ENCODE data around the gene TNS3. TPM values are rescaled to one million over a fixed set of nuclear protein-coding genes. Genes with fewer than 3 reads are reported as not detected.

The TNS3 gene
- total RNA-seq, 1 experiment from 2014 or later = 143 TPM

- CTCF ChIA-PET = interaction anchor here (0.6 kb wide), 1 partner anchor 18 kb away, joined by 3 read pairs; no protein-coding TSS in a partner anchor
- H3K27ac ChIP-seq = peak overlapping the region; percentile 87
- peak; percentile 64 to 97 for DNase-seq
- no peaks in the 10 kb centered on the region for H3K9me2 ChIP-seq (ENCODE audit: insufficient read depth)
- intact Hi-C loops (cut with micrococcal nuclease; ENCODE audit: unreplicated experiment) = loop anchor here (5.0 to 10.0 kb wide), 2 partner anchors 129 to 212 kb away; no protein-coding TSS in a partner anchor
- H3F3A ChIP-seq (ENCODE audit: insufficient read depth, low read depth) = peaks cover 60% of the 10 kb centered on the region
- H3K9me3 ChIP-seq (ENCODE audit: insufficient read depth, low read depth) = no peaks in the 10 kb centered on the region
- no TSS peak for BruUV-seq (replicated peaks)
- no peaks in the 10 kb centered on the region for H4K20me1 ChIP-seq (ENCODE audit: insufficient read depth)
- H3K79me2 ChIP-seq (ENCODE audit: low read depth) = peaks cover 92% of the 10 kb centered on the region
- peaks cover 71% of the 10 kb centered on the region for H3K4me1 ChIP-seq (replicated peaks; ENCODE audit: insufficient read depth)
- no peak for TF ChIP-seq CTCF (conservative IDR thresholded peaks at IDR 0.05)
- no peak for TF ChIP-seq EZH2 (IDR thresholded peaks at IDR 0.05; ENCODE audit: low read depth)
- H2AFZ ChIP-seq = no peak overlapping the region
- no peaks in the 10 kb centered on the region for H3K27me3 ChIP-seq (ENCODE audit: insufficient read depth, low read depth)
- peaks cover 56% of the 10 kb centered on the region for H3K36me3 ChIP-seq (ENCODE audit: low read depth)
- peak overlapping the region; percentile 36; the same call in 1 of the 2 replicates for H3K4me3 ChIP-seq
- POLR2A ChIA-PET (ENCODE audit: unreplicated experiment) = interaction anchor here (0.6 to 0.7 kb wide), 3 partner anchors 28 to 136 kb away, joined by 5 to 12 read pairs (median 8); no protein-coding TSS in a partner anchor
- peak overlapping the region; percentile 86 for H3K4me2 ChIP-seq
Observed at GRCh38 chr7:47573758-47574481, 8.0 kb downstream of the TNS3 start.

GRCh38 chr7:47572939-47573757 is 8.8 kb downstream of the TNS3 start:
- Histone ChIP-seq H3K4me2 (peak overlapping the region; percentile 86), H3K27ac (peak overlapping the region; percentile 87), H3K79me2 (ENCODE audit: low read depth) (peaks cover 92% of the 10 kb centered on the region), H3K9me3 (ENCODE audit: insufficient read depth, low read depth) (no peaks in the 10 kb centered on the region), H3K36me3 (ENCODE audit: low read depth) (peaks cover 60% of the 10 kb centered on the region), H4K20me1 (ENCODE audit: insufficient read depth) (peaks cover 5% of the 10 kb centered on the region; the same call in 1 of the 2 replicates), H3F3A (ENCODE audit: insufficient read depth, low read depth) (peaks cover 54% of the 10 kb centered on the region), H3K27me3 (ENCODE audit: insufficient read depth, low read depth) (no peaks in the 10 kb centered on the region), H3K4me1 (replicated peaks; ENCODE audit: insufficient read depth) (peaks cover 63% of the 10 kb centered on the region), H3K9me2 (ENCODE audit: insufficient read depth) (no peaks in the 10 kb centered on the region), H2AFZ (no peak overlapping the region), H3K4me3 (peak overlapping the region; percentile 36; the same call in 1 of the 2 replicates)
- CTCF ChIA-PET = no interaction called here
- BruUV-seq (replicated peaks) = no TSS peak
- POLR2A ChIA-PET (ENCODE audit: unreplicated experiment) = interaction anchor here (0.7 kb wide), 1 partner anchor 9 kb away, joined by 21 read pairs; no protein-coding TSS in a partner anchor
- DNase-seq = no peak
- intact Hi-C loops (cut with micrococcal nuclease; ENCODE audit: unreplicated experiment) = loop anchor here (5.0 to 10.0 kb wide), 2 partner anchors 128 to 211 kb away; no protein-coding TSS in a partner anchor
- TF ChIP-seq EZH2 (IDR thresholded peaks at IDR 0.05; ENCODE audit: low read depth) = no peak
- no peak for TF ChIP-seq CTCF (conservative IDR thresholded peaks at IDR 0.05)

- POLR2A ChIA-PET (ENCODE audit: unreplicated experiment) = interaction anchor here (0.5 to 0.7 kb wide), 4 partner anchors 8 to 243 kb away, joined by 3 to 21 read pairs (median 4); no protein-coding TSS in a partner anchor
- no peak overlapping the region for H3K27ac ChIP-seq
- H3K4me2 ChIP-seq = no peak overlapping the region
- H2AFZ ChIP-seq = no peak overlapping the region
- no TSS peak for BruUV-seq (replicated peaks)
- H3K9me3 ChIP-seq (ENCODE audit: insufficient read depth, low read depth) = no peaks in the 10 kb centered on the region
- intact Hi-C loops (cut with micrococcal nuclease; ENCODE audit: unreplicated experiment) = loop anchor here (5.0 to 10.0 kb wide), 2 partner anchors 127 to 210 kb away; no protein-coding TSS in a partner anchor
- H3K4me3 ChIP-seq = no peak overlapping the region
- peaks cover 71% of the 10 kb centered on the region for H3K36me3 ChIP-seq (ENCODE audit: low read depth)
- peaks cover 11% of the 10 kb centered on the region; the same call in 1 of the 2 replicates for H4K20me1 ChIP-seq (ENCODE audit: insufficient read depth)
- no peaks in the 10 kb centered on the region for H3K9me2 ChIP-seq (ENCODE audit: insufficient read depth)
- H3K4me1 ChIP-seq (replicated peaks; ENCODE audit: insufficient read depth) = peaks cover 52% of the 10 kb centered on the region
- TF ChIP-seq CTCF (conservative IDR thresholded peaks at IDR 0.05) (no peak), EZH2 (IDR thresholded peaks at IDR 0.05; ENCODE audit: low read depth) (no peak)
- DNase-seq = no peak
- peaks cover 92% of the 10 kb centered on the region for H3K79me2 ChIP-seq (ENCODE audit: low read depth)
- peaks cover 43% of the 10 kb centered on the region for H3F3A ChIP-seq (ENCODE audit: insufficient read depth, low read depth)
- no peaks in the 10 kb centered on the region for H3K27me3 ChIP-seq (ENCODE audit: insufficient read depth, low read depth)
- CTCF ChIA-PET = interaction anchor here (0.6 to 0.9 kb wide), 2 partner anchors 92 to 136 kb away, joined by 3 to 5 read pairs; no protein-coding TSS in a partner anchor
Observed at GRCh38 chr7:47572094-47572445, 9.8 kb downstream of the TNS3 start.
